ENCODE results near the gene WIPF1.
A peak's percentile ranks its signal among the peaks of the same experiment; 100 is the strongest.

Gene WIPF1

DNA sequence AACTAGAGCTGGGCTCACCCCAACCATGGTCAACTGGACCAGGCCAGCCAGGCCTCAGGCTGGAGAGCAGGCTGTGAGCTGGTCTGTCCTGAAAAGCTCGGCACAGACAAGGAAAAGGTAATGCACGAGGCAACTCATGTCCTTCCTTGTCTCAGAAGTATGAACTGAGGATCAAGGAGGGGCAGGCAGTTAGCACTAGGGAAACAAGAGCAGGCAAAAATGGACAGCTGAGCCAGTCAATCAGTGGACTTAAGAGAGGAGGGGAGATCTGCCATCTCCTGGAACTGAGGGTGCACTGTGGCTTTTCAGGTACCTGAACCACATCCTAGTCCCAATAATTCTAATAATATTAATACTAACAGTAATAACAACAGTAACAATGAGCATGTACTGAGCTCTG, 20.6 kb upstream of the WIPF1 start:
- Histone ChIP-seq H3K27ac (ENCODE audit: low read depth, low read length) (no peak overlapping the region), H3K9me3 (ENCODE audit: insufficient read depth, low read depth, low read length) (no peaks in the 10 kb centered on the region), H3K36me3 (ENCODE audit: insufficient read depth, low read length) (no peaks in the 10 kb centered on the region), H3K4me3 (ENCODE audit: low read length) (no peak overlapping the region), H3K4me1 (ENCODE audit: insufficient read depth, low read length) (peaks cover 11% of the 10 kb centered on the region; the same call in 1 of the 2 replicates), H3K9ac (ENCODE audit: low read depth, low read length) (no peak overlapping the region), H3K27me3 (ENCODE audit: insufficient read depth, low read length) (no peaks in the 10 kb centered on the region)
- 83% methylated on average over 2 of the region's 2 CpGs for WGBS

DNA sequence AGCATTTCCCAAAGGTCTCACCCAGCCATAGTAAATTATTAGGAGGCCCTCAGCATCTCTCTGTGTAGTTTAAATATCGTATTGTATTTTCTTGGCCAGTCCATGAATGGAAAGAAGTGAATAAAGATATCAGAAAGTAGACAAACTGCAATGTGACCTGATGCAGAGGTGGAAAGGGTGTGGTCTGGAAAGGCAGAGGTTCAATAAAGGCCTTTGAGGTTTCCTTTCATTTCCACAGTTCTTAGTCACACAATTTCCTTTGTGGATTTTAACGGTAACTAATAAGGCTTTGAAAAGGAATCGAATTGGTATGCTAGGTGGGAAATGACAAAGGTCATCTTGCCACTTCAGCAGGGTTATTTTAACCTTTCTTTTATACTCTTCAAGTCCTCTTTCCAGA, 20.1 kb upstream of the WIPF1 start:
- Histone ChIP-seq H3K27me3 (ENCODE audit: insufficient read depth, low read length) (no peaks in the 10 kb centered on the region), H3K9me3 (ENCODE audit: insufficient read depth, low read depth, low read length) (no peaks in the 10 kb centered on the region), H3K4me3 (ENCODE audit: low read length) (no peak overlapping the region), H3K9ac (ENCODE audit: low read depth, low read length) (no peak overlapping the region), H3K4me1 (ENCODE audit: insufficient read depth, low read length) (peaks cover 11% of the 10 kb centered on the region; the same call in 1 of the 2 replicates), H3K27ac (ENCODE audit: low read depth, low read length) (no peak overlapping the region), H3K36me3 (ENCODE audit: insufficient read depth, low read length) (no peaks in the 10 kb centered on the region)
- 89% methylated on average over 1 of the region's 3 CpGs for WGBS

DNA sequence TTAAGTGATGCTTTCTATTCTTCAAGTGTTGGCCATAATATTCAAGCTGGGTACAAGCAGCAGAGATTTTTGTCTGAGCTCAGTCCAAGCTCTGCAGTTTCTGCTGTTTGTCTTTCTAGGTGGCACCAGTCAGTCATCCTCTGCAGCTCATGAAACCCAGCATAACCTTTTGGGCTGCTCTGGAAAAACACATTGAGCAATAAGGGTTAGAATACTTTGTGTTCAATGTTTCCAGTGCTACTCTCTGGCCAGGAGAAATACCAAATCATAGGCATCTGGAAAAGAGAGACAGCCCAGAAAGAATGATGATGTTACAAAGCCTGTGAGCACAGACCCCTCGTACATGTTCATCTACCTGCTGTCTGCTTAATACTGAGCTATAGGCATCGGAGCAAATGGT, 19.5 kb upstream of the WIPF1 start:
- peaks cover 11% of the 10 kb centered on the region; the same call in 1 of the 2 replicates for H3K4me1 ChIP-seq (ENCODE audit: insufficient read depth, low read length)
- no peak overlapping the region for H3K27ac ChIP-seq (ENCODE audit: low read depth, low read length)
- no peak overlapping the region for H3K4me3 ChIP-seq (ENCODE audit: low read length)
- H3K27me3 ChIP-seq (ENCODE audit: insufficient read depth, low read length): no peaks in the 10 kb centered on the region
- H3K36me3 ChIP-seq (ENCODE audit: insufficient read depth, low read length): no peaks in the 10 kb centered on the region
- H3K9me3 ChIP-seq (ENCODE audit: insufficient read depth, low read depth, low read length): no peaks in the 10 kb centered on the region
- no peak overlapping the region for H3K9ac ChIP-seq (ENCODE audit: low read depth, low read length)
- WGBS: 94% methylated on average over 2 of the region's 2 CpGs

DNA sequence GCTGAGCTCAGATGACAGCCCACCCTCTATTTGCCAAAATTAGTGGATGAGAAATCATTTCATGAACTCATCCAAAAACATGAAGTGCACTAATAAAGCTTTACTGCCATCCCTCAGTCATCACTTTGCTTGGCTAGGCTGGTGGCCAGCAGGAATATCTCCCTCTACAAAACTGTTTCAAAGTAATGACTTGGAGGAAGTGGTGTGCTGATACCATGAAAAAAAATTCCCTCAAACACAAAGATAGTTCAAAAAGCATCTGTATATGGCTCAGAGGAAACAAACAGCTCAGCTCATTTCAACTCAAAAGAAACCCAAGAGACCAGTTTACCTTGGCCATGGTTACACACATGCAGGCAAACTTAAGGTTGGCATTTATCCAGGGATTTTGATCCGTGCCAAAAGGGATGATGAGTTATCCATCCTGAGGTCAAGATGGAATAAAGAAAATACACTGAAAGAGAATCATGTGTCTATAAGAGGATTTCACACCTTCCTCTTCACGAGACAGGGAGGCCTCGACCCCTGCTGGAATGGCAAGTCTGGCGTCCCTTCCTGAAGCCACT, 18.4 kb upstream of the WIPF1 start:
- 80% methylated on average over 4 of the region's 4 CpGs for whole genome bisulfite sequencing
- no peaks in the 10 kb centered on the region for H3K27me3 ChIP-seq (ENCODE audit: insufficient read depth, low read length)
- no peak overlapping the region for H3K4me3 ChIP-seq (ENCODE audit: low read length)
- H3K36me3 ChIP-seq (ENCODE audit: insufficient read depth, low read length): no peaks in the 10 kb centered on the region
- H3K9me3 ChIP-seq (ENCODE audit: insufficient read depth, low read depth, low read length): no peaks in the 10 kb centered on the region
- no peak overlapping the region for H3K9ac ChIP-seq (ENCODE audit: low read depth, low read length)
- H3K27ac ChIP-seq (ENCODE audit: low read depth, low read length): no peak overlapping the region
- H3K4me1 ChIP-seq (ENCODE audit: insufficient read depth, low read length): peaks cover 11% of the 10 kb centered on the region; the same call in 1 of the 2 replicates

- peak overlapping the region; percentile 3; the same call in 1 of the 2 replicates for H3K27ac ChIP-seq (ENCODE audit: low read depth, low read length)
- H3K36me3 ChIP-seq (ENCODE audit: insufficient read depth, low read length): no peaks in the 10 kb centered on the region
- peaks cover 11% of the 10 kb centered on the region; the same call in 1 of the 2 replicates for H3K4me1 ChIP-seq (ENCODE audit: insufficient read depth, low read length)
- WGBS: 70% methylated on average over 4 of the region's 4 CpGs
- H3K9me3 ChIP-seq (ENCODE audit: insufficient read depth, low read depth, low read length): no peaks in the 10 kb centered on the region
- no peak overlapping the region for H3K9ac ChIP-seq (ENCODE audit: low read depth, low read length)
- no peak overlapping the region for H3K4me3 ChIP-seq (ENCODE audit: low read length)
- H3K27me3 ChIP-seq (ENCODE audit: insufficient read depth, low read length): no peaks in the 10 kb centered on the region
These were observed 16.7 kb upstream of the WIPF1 start for GRCh38 chr2:174614261-174614660.

- H3K9me3 ChIP-seq (ENCODE audit: insufficient read depth, low read depth, low read length): no peaks in the 10 kb centered on the region
- H3K27ac ChIP-seq (ENCODE audit: low read depth, low read length): no peak overlapping the region
- WGBS: 91% methylated on average over 2 of the region's 2 CpGs
- no peak overlapping the region for H3K9ac ChIP-seq (ENCODE audit: low read depth, low read length)
- no peak overlapping the region for H3K4me3 ChIP-seq (ENCODE audit: low read length)
- H3K36me3 ChIP-seq (ENCODE audit: insufficient read depth, low read length): no peaks in the 10 kb centered on the region
- peaks cover 11% of the 10 kb centered on the region; the same call in 1 of the 2 replicates for H3K4me1 ChIP-seq (ENCODE audit: insufficient read depth, low read length)
- H3K27me3 ChIP-seq (ENCODE audit: insufficient read depth, low read length): no peaks in the 10 kb centered on the region
These were observed 15.9 kb upstream of the WIPF1 start for GRCh38 chr2:174613531-174613930.

GRCh38 chr2:174612970-174613369, 15.4 kb upstream of the WIPF1 start:
- Histone ChIP-seq H3K4me1 (ENCODE audit: insufficient read depth, low read length) (peaks cover 11% of the 10 kb centered on the region; the same call in 1 of the 2 replicates), H3K36me3 (ENCODE audit: insufficient read depth, low read length) (no peaks in the 10 kb centered on the region), H3K27ac (ENCODE audit: low read depth, low read length) (no peak overlapping the region), H3K9ac (ENCODE audit: low read depth, low read length) (no peak overlapping the region), H3K4me3 (ENCODE audit: low read length) (no peak overlapping the region), H3K9me3 (ENCODE audit: insufficient read depth, low read depth, low read length) (no peaks in the 10 kb centered on the region), H3K27me3 (ENCODE audit: insufficient read depth, low read length) (no peaks in the 10 kb centered on the region)
- WGBS: 0% methylated on average over 1 of the region's 1 CpG

GRCh38 chr2:174611854-174612253, 14.2 kb upstream of the WIPF1 start:
- peaks cover 11% of the 10 kb centered on the region; the same call in 1 of the 2 replicates for H3K4me1 ChIP-seq (ENCODE audit: insufficient read depth, low read length)
- no peak overlapping the region for H3K9ac ChIP-seq (ENCODE audit: low read depth, low read length)
- H3K36me3 ChIP-seq (ENCODE audit: insufficient read depth, low read length): no peaks in the 10 kb centered on the region
- 94% methylated on average over 3 of the region's 3 CpGs for WGBS
- no peaks in the 10 kb centered on the region for H3K27me3 ChIP-seq (ENCODE audit: insufficient read depth, low read length)
- H3K4me3 ChIP-seq (ENCODE audit: low read length): no peak overlapping the region
- H3K9me3 ChIP-seq (ENCODE audit: insufficient read depth, low read depth, low read length): no peaks in the 10 kb centered on the region
- no peak overlapping the region for H3K27ac ChIP-seq (ENCODE audit: low read depth, low read length)

DNA sequence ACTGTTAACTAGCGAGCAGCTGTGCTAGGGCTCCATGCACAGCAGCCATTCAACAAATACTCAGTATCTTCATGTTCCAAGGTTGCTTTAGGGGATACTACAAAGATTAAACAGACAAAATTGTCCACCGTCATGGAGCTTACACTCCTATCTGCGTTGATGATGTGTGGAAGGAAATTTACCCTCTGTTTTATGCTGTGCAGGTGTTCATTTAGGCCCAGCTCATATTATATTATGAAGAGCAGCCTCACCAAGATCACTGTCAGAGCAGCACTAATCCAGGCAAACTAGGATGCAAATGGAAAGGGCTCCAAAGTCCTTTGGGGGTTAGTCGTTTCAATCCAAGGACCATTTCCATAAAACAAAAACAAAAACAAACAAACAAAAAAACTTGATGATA, 13.4 kb upstream of the WIPF1 start:
- H3K36me3 ChIP-seq (ENCODE audit: insufficient read depth, low read length): no peaks in the 10 kb centered on the region
- H3K4me3 ChIP-seq (ENCODE audit: low read length): no peak overlapping the region
- no peaks in the 10 kb centered on the region for H3K27me3 ChIP-seq (ENCODE audit: insufficient read depth, low read length)
- no peak overlapping the region for H3K27ac ChIP-seq (ENCODE audit: low read depth, low read length)
- H3K4me1 ChIP-seq (ENCODE audit: insufficient read depth, low read length): peaks cover 11% of the 10 kb centered on the region; the same call in 1 of the 2 replicates
- no peak overlapping the region for H3K9ac ChIP-seq (ENCODE audit: low read depth, low read length)
- WGBS: 92% methylated on average over 3 of the region's 4 CpGs
- H3K9me3 ChIP-seq (ENCODE audit: insufficient read depth, low read depth, low read length): no peaks in the 10 kb centered on the region

GRCh38 chr2:174610243-174610995, 12.8 kb upstream of the WIPF1 start:
- Histone ChIP-seq H3K9ac (ENCODE audit: low read depth, low read length) (no peak overlapping the region), H3K27ac (ENCODE audit: low read depth, low read length) (no peak overlapping the region), H3K4me1 (ENCODE audit: insufficient read depth, low read length) (peaks cover 11% of the 10 kb centered on the region; the same call in 1 of the 2 replicates), H3K36me3 (ENCODE audit: insufficient read depth, low read length) (no peaks in the 10 kb centered on the region), H3K27me3 (ENCODE audit: insufficient read depth, low read length) (no peaks in the 10 kb centered on the region), H3K4me3 (ENCODE audit: low read length) (no peak overlapping the region), H3K9me3 (ENCODE audit: insufficient read depth, low read depth, low read length) (no peaks in the 10 kb centered on the region)
- 92% methylated on average over 7 of the region's 7 CpGs for WGBS

DNA sequence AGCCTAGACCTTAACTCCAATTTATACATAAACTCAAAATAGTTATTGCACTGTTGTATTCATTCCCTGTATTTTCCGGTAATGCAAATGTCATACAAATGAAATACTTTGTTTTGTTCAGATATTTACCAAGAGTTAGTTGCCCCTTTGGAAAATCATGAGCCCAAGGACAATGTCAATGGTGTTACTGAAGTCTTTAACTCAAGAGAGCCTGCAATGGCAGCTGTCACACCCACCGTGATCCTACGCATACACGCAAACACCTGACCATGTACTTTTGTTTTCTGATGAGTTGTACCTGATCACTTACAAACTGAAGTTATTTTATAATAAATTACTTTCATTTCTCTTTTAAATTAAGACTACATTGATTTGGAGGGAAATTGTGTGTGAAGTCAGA, 11.7 kb upstream of the WIPF1 start:
- Histone ChIP-seq H3K4me1 (ENCODE audit: insufficient read depth, low read length) (peaks cover 9% of the 10 kb centered on the region; the same call in 1 of the 2 replicates), H3K27me3 (ENCODE audit: insufficient read depth, low read length) (no peaks in the 10 kb centered on the region), H3K4me3 (ENCODE audit: low read length) (no peak overlapping the region), H3K36me3 (ENCODE audit: insufficient read depth, low read length) (no peaks in the 10 kb centered on the region), H3K27ac (ENCODE audit: low read depth, low read length) (no peak overlapping the region), H3K9me3 (ENCODE audit: insufficient read depth, low read depth, low read length) (no peaks in the 10 kb centered on the region), H3K9ac (ENCODE audit: low read depth, low read length) (no peak overlapping the region)
- 94% methylated on average over 4 of the region's 4 CpGs for WGBS
